RWPE1 (cell line): ENCODE results near the gene IRX2.

Experiments
- CTCF ChIA-PET: fragments of 350-600 bp; sonication (Branson Sonifier 250); formaldehyde crosslinking; extraction: SDS; loops from one replicate; lab custom pipeline; 2021; lab: Yijun Ruan, JAX
- POLR2A ChIA-PET: fragments of 400-600 bp; formaldehyde crosslinking; extraction: SDS; loops from one replicate; lab custom pipeline; 2020; ENCODE audit warnings: antibody characterized with exemption; ENCODE audit not compliant: low non-redundant PET; lab: Yijun Ruan, JAX
- DNase-seq: peaks from one replicate; pipeline ENCODE4 v3.0.0; 2012; ENCODE audit warnings: low spot score
- H3K27ac ChIP-seq: fragments of 450-650 bp; 2 replicates; pipeline ENCODE4 v1.5.1; 2017
- CTCF ChIP-seq: fragments of 450-650 bp; conservative IDR thresholded peaks from 2 replicates; pipeline ENCODE4 v1.5.1; 2017; ENCODE audit warnings: low read depth, mild to moderate bottlenecking

The IRX2 gene

GRCh38 chr5:2746561-2747032 is 4.9 kb downstream of the IRX2 start:
- TF ChIP-seq CTCF, result peak; percentile 51
- peak; percentile 11 for DNase-seq
- ChIA-PET POLR2A (no interaction called here), CTCF (interaction anchor here (0.6 to 0.8 kb wide), 6 partner anchors 93 to 297 kb away, joined by 3 to 5 read pairs (median 4); no protein-coding TSS in a partner anchor)
- no peak overlapping the region for H3K27ac ChIP-seq

DNA sequence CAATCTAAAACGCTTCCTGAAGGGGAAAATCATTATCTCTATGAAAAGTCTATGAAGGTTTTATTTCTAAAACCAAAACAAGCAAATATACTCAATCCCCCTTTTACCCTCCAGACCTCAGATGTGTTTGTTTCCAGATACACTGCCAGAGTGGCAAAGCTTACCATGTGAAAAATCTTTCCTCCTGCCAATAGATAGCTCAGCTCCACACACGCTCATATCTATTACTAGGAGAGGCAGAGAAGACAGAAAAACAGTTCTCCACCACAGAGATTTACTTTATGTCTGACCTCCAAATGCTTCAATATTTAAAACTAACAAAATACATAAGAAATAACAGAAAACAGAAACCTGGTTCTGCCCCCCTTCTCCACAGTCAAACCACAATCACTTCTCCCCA is 7.0 kb downstream of the IRX2 start:
- CTCF ChIA-PET, result interaction anchor here (0.7 kb wide), 1 partner anchor 10 kb away, joined by 5 read pairs; no protein-coding TSS in a partner anchor

GRCh38 chr5:2742921-2743679 is 8.4 kb downstream of the IRX2 start:
- no peak overlapping the region for H3K27ac ChIP-seq
- DNase-seq, result no peak
- CTCF ChIA-PET, result interaction anchor here (0.6 kb wide), 1 partner anchor 20 kb away, joined by 5 read pairs; no protein-coding TSS in a partner anchor
- no peak for TF ChIP-seq CTCF
- POLR2A ChIA-PET, result interaction anchor here (0.7 kb wide), 1 partner anchor 567 kb away, joined by 3 read pairs; no protein-coding TSS in a partner anchor

More for the DNA sequence above, 7.0 kb downstream of the IRX2 start:
- TF ChIP-seq CTCF, result no peak
- POLR2A ChIA-PET, result no interaction called here
- H3K27ac ChIP-seq, result no peak overlapping the region
- DNase-seq, result no peak

GRCh38 chr5:2741956-2742355 is 9.5 kb downstream of the IRX2 start:
- no peak overlapping the region for H3K27ac ChIP-seq
- ChIA-PET CTCF (no interaction called here), POLR2A (interaction anchor here (1.0 kb wide), 1 partner anchor 10 kb away, joined by 4 read pairs; no protein-coding TSS in a partner anchor)
- DNase-seq, result no peak
- no peak for TF ChIP-seq CTCF

DNA sequence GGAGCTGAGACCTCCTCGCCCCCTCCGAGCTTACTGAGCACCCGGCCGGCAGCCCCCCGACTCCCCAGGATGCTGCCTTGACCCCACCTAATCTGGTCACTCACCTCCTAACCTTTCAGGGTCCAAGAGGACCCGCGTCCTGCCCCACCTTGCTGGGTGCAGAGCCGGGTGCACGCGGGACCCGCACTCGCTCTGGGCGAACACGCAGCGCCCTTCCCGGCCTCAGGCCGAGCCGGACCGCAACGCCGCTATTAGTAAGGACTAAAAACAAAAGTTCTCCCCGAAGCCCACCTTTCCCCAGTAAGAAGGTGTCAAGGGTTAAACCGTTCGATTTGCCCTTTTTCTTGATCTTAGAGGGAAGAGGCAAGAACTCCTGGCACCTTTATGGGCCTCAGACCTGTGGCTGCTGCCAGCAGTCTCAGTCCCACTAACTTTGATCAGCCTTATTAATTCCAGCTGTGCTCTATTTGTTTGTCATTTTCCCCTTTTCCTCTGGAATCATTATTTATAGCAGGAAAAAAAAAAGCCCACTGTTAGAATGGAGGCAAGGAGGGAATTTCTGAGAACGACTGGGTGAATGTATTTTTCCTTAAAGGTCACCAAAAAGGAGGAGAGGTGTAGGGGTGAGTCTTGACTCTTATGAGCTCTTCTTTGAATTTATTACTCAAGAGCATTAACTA is 10.5 kb downstream of the IRX2 start:
- no peak for DNase-seq
- no peak for TF ChIP-seq CTCF
- no peak overlapping the region for H3K27ac ChIP-seq
- ChIA-PET CTCF (no interaction called here), POLR2A (interaction anchor here (1.0 kb wide), 1 partner anchor 11 kb away, joined by 4 read pairs; no protein-coding TSS in a partner anchor)
